22Rv1 (cell line): ENCODE results near the gene RPS19.

Experiments
- CTCF ChIP-seq: fragments of 450-650 bp; IDR thresholded peaks from 2 replicates; pipeline ENCODE4 v1.5.1; 2017; ENCODE audit warnings: mild to moderate bottlenecking
- ZFX ChIP-seq: fragments of 450-650 bp; IDR thresholded peaks from 2 replicates; pipeline ENCODE4 v1.6.1; 2017; ENCODE audit warnings: antibody characterized with exemption, borderline replicate concordance

- TF ChIP-seq CTCF (no peak), ZFX (no peak)
Measured at GRCh38 chr19:41920882-41921576, 61.0 kb downstream of the RPS19 start.
